ENCODE measurements around the gene KIF6.

- TF ChIP-seq CTCF (IDR thresholded peaks at IDR 0.05) (no peak), POLR2A (IDR thresholded peaks at IDR 0.05) (no peak)
Measured at GRCh38 chr6:39295611-39296011, 429.6 kb downstream of the KIF6 start.
